IPS-NIHi11 (cell line): ENCODE measurements around the gene CDC42EP5.
"Not testable (repeated sequence)": the region's sequence is repeated elsewhere in the genome, so short reads cannot be mapped to it uniquely, and the experiment has no call there.

Experiments
- DNase-seq: peaks from one replicate; pipeline ENCODE4 v3.0.0; 2012; ENCODE audit warnings: mixed read lengths, low spot score

The CDC42EP5 gene, protein sequence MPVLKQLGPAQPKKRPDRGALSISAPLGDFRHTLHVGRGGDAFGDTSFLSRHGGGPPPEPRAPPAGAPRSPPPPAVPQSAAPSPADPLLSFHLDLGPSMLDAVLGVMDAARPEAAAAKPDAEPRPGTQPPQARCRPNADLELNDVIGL

DNA sequence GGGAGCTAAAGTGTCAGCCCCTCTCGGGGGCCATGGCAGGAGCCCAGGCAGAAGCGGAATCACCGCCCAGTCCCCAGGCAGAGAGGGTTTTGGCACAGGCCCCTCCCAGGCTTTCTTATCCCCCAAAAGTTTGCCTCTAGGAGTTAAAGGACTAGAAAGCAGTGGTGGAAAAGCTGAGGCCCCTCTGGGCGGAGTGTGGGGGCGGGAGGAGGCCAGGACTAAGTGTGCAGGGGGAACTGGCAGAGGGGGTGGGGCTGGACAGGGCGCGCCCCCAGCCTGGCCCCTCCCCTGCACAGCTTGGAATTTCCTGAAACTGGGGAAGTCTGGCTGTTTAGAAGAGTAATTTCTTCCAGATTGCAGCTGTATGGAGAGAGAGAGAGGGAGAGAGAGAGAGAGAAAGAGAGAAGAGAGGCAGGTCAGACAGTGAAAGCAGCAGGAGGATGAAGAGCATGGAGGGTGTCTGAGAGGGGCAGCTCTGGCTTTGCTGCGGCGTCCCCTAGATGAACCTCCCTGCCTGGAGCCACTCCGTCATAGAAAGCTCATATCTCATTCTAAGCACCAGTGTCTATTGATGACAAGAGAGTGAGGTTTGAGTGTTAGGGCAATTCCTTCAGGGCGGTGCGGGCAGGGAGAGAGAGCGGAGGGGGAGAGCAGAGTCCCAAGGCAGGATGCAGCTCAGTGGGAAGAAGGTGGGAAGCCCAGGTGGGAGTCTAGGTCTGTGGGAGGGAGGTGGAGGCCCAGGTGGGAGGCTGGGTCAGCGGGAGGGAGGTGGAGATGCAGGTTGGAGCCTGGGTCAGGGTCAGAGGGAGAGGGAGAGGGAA lies at the start of gene CDC42EP5:
CDC42EP5 (minus strand) TSS at position 226 of the 821 bp plus-strand sequence. CDS start 7,749 bp downstream, outside the sequence.
- DNase-seq: peak; percentile 67

- DNase-seq: no peak
Observed at GRCh38 chr19:54521860-54522513, 48.9 kb upstream of the CDC42EP5 start.

GRCh38 chr19:54521022-54521859 lies 48.1 kb upstream of the CDC42EP5 start:
- DNase-seq: no peak

GRCh38 chr19:54518844-54519243 lies 45.7 kb upstream of the CDC42EP5 start:
- DNase-seq: no peak

DNA sequence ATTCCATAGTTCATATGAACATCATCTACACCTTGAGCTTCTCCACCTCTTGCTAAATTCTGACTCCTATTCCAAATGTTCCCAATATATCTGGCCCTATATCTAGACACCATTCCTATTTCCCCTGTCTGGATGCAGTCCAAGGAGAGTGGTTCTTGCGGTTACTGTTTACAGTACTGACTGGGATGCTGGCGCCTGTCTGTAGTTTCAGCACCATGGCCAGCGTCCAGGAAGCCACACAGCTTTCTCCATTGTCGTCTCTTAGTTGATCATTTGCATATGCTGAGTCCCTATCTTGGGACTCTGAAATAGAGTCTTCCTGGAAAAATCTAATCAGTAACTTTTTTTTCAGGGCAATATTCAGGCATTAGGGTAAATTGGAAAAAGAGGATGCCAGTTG lies 44.4 kb upstream of the CDC42EP5 start:
- DNase-seq: peak; percentile 60

DNA sequence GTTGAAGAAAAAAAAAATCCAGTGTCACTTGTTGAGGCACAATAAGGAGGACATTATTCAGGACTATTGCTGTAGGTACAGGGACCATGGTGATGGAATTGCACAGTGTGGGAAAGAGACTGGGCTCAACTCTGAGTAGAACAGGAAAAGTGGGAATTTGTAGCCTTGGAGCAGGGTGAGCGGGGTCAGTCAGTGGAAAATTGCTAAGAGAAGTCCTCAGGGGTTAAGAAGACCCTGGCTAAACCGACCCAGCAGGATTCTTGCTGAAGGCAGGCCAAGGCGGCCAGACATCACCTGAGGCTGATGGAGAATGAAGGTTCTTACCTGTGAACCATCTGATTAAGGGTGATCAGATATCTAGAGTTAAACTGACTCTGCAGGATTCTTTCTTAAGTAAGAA lies 42.1 kb upstream of the CDC42EP5 start:
- no peak for DNase-seq

GRCh38 chr19:54509200-54509940 lies 36.3 kb upstream of the CDC42EP5 start:
- DNase-seq: not testable (repeated sequence)

GRCh38 chr19:54508487-54508886 lies 35.4 kb upstream of the CDC42EP5 start:
- DNase-seq: not testable (repeated sequence)

DNA sequence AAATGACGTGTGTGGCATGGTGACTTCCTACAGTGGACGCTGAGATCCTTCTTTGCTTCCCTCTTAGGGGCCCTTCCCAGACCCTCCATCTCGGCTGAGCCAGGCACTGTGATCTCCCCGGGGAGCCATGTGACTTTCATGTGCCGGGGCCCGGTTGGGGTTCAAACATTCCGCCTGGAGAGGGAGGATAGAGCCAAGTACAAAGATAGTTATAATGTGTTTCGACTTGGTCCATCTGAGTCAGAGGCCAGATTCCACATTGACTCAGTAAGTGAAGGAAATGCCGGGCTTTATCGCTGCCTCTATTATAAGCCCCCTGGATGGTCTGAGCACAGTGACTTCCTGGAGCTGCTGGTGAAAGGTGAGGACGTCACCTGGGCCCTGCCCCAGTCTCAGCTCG lies 34.7 kb upstream of the CDC42EP5 start:
- no peak for DNase-seq

GRCh38 chr19:54507038-54507717 lies 34.1 kb upstream of the CDC42EP5 start:
- DNase-seq: not testable (repeated sequence)

DNA sequence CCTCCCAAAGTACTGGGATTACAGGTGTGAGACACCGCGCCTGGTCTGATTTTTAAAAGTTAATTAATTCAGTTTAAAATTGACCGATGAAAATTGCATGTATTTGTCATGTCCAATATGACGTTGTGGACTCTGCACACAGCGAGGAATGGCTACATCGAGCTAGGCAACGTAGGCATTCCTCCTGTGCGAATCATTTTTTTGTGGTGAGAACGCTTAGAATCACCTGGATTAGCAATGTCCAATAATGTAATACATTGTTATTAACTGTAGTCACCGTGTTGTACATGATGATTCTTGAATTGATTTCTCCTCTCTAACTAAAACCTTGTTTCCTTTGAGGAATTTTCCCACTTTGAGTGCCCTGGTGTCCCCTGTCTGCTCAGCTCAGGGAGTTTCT lies 33.0 kb upstream of the CDC42EP5 start:
- no peak for DNase-seq

DNA sequence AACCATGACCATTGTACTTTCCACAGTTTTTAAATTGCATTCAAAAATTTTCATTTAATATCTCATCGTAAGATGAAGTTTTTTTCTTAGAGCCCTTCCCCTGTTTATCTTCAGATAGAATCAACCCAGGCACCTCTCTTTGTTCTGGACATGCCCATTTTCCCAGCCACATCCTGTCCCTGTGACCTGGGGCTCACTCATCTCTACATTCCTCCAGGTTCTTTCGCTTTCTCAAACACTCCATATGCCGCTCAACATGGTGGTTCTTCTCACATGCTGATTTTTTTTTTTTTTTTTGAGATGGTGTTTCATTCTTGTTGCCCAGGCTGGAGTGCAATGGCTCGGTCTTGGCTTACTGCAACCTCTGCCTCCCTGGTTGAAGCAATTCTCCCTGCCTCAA lies 32.4 kb upstream of the CDC42EP5 start:
- not testable (repeated sequence) for DNase-seq

- no peak for DNase-seq
Observed at GRCh38 chr19:54502518-54503048, 29.5 kb upstream of the CDC42EP5 start, which contains the start of gene LAIR2. Gene LAIR2 (plus strand): TSS chr19:54502831. CDS start chr19:54502919, 88 bp downstream.

- DNase-seq: not testable (repeated sequence)
Observed at GRCh38 chr19:54498451-54498772, 25.3 kb upstream of the CDC42EP5 start.

- DNase-seq: not testable (repeated sequence)
Observed at GRCh38 chr19:54497747-54498450, 24.8 kb upstream of the CDC42EP5 start.

- not testable (repeated sequence) for DNase-seq
Observed at GRCh38 chr19:54495284-54495683, 22.2 kb upstream of the CDC42EP5 start.

DNA sequence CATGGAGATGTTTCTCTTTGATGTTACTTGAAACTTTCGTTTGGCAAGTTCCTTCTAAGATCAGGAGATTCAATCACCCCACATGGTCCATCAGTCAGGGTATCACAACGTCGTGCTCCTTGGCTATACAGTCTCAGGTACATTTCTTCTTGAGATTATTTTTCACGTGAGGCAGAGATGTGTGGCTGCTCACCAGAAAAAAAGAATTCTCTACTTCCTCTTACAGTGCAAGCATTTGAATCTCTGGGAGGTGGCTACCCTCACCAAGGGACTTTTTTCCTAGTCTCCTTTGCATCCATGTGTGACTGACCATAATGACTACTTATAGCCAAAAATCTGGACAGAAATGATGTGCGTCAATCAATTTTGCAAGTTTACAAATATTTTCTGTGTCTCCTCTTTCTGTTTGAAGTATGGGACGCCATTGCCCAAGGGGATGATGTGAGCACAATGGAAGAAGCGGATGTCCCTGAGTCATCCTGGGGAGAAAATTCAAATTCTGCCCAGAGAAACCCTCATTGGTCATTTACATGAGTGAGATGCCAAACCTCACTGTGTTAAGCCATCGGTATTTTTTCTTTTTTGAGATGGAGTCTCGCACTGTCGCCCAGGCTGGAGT lies 21.0 kb upstream of the CDC42EP5 start:
- no peak for DNase-seq

- not testable (repeated sequence) for DNase-seq
Observed at GRCh38 chr19:54493056-54493455, 20.0 kb upstream of the CDC42EP5 start.

- DNase-seq: no peak
Observed at GRCh38 chr19:54492568-54492967, 19.5 kb upstream of the CDC42EP5 start.
